PC-3 (cell line): ENCODE data around the gene MAF.

Experiments
- CTCF ChIP-seq: fragments of 300-600 bp; sonication (generic); conservative IDR thresholded peaks from 2 replicates; pipeline ENCODE4 v1.5.1; 2017; ENCODE audit warnings: antibody characterized with exemption, low read depth, mild to moderate bottlenecking, low read length
- EZH2 ChIP-seq: fragments of 300-600 bp; sonication (generic); IDR thresholded peaks from one replicate; pipeline ENCODE4 v1.6.1; 2017; ENCODE audit warnings: antibody characterized with exemption, mild to moderate bottlenecking, low read length; ENCODE audit not compliant: unreplicated experiment
- EZH2phosphoT487 ChIP-seq: fragments of 300-600 bp; sonication (generic); IDR thresholded peaks from 2 replicates; pipeline ENCODE4 v1.6.1; 2018; ENCODE audit warnings: mild to moderate bottlenecking, antibody characterized with exemption, low read length, borderline replicate concordance

- no peak for TF ChIP-seq CTCF
- TF ChIP-seq EZH2phosphoT487, result no peak
- no peak for TF ChIP-seq EZH2
Observed at GRCh38 chr16:79571903-79572535, 28.5 kb downstream of the MAF start.
